ENCODE measurements around the gene GPR137B.

GRCh38 chr1:236122176-236122575 lies 20.2 kb upstream of the GPR137B start:
- TF ChIP-seq CTCF (conservative IDR thresholded peaks at IDR 0.05; ENCODE audit: low read depth, low read length) (no peak), EZH2 (IDR thresholded peaks at IDR 0.05; ENCODE audit: borderline replicate concordance, low read depth, low read length, poor library complexity, severe bottlenecking) (no peak)

Data from A673 (cell line).